Measurements from ENCODE around the gene HOPX.
"Not testable (repeated sequence)": the region's sequence is repeated elsewhere in the genome, so short reads cannot be mapped to it uniquely, and the experiment has no call there.

The HOPX gene

DNA sequence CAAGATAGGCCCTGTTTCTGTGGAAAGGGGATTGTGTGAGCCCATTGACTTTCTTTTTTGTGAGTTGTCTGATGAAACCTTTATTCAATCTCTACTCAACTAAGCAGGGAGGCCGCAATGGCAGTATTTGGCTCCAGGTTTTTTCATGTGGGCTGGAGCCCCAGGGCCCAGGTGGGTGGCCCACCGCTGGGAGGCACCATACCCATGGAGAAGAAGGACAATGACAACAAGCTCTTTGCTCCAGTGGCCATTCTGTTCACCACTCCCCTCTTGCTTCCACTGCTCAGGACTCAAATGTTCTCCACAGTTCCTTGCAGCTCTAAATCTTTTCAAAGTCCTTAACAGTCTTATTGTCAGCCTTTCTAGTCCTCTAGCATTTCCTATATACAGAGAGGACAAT is 54.1 kb downstream of the HOPX start:
- peak; percentile 8 for DNase-seq (ENCODE audit: low spot score)

DNA sequence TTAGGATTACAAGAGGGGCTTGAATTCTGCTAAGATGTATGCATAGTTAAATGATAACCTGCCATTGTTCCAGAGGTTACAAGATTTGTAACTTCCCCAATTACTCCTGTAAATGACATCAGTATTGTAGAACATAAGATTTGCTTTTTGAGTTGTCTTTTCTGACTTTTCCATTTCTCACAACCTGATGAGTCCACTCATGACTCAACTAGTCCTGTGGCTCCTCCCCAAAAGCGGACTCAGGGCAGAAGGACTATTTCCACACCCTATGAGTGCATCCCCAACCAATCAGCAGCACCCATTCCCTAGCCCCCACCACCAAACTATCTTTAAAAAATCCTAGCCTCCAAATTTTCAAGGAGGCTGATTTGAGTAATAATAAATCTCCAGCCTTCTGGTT is 54.7 kb downstream of the HOPX start:
- DNase-seq (ENCODE audit: low spot score), result no peak

GRCh38 chr4:56622176-56622575 is 58.9 kb downstream of the HOPX start:
- DNase-seq (ENCODE audit: low spot score), result no peak

DNA sequence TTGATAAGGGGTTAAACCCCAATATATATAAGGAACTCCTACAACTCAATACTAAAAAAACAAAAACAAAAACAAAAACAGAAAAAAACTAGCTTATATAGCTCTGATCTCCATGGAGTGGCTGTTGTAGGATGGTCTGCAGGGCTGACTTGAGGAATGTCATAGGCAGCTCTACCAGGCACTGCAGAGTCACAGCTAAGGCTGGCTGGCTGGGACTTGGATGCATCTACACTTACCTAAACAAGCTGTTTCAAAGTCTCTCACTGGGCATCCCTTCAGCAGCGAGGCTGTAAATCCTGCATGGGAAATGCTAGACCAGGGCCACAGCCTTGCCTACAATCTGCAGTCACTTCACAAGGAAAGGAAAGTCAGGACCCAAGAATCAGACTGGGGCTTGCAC is 61.3 kb downstream of the HOPX start:
- DNase-seq (ENCODE audit: low spot score), result no peak

- DNase-seq (ENCODE audit: low spot score), result no peak
Observed at GRCh38 chr4:56619160-56619559, 61.9 kb downstream of the HOPX start.

GRCh38 chr4:56618734-56619133 is 62.4 kb downstream of the HOPX start:
- no peak for DNase-seq (ENCODE audit: low spot score)

GRCh38 chr4:56613101-56613862 is 67.8 kb downstream of the HOPX start:
- no peak for DNase-seq (ENCODE audit: low spot score)

DNA sequence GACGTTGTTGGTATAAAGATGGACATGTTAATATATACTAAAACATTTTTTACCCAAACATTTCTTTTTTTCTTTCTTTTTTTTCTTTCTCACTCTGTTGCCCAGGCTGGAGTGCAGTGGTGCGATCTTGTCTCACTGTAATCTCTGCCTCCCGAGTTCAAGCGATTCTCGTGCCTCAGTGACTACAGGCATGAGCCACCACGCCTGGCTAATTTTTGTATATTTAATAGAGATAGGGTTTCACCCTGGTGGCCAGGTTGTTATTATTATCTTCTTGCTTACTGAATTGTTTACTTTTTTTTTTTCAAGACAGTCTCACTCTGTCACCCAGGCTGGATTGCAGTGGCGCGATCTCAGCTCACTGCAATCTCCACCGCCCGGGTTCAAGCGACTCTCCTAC is 68.8 kb downstream of the HOPX start:
- DNase-seq (ENCODE audit: low spot score), result no peak

GRCh38 chr4:56611501-56611900 is 69.6 kb downstream of the HOPX start:
- no peak for DNase-seq (ENCODE audit: low spot score)

GRCh38 chr4:56610170-56610569 is 70.9 kb downstream of the HOPX start:
- DNase-seq (ENCODE audit: low spot score), result not testable (repeated sequence)

DNA sequence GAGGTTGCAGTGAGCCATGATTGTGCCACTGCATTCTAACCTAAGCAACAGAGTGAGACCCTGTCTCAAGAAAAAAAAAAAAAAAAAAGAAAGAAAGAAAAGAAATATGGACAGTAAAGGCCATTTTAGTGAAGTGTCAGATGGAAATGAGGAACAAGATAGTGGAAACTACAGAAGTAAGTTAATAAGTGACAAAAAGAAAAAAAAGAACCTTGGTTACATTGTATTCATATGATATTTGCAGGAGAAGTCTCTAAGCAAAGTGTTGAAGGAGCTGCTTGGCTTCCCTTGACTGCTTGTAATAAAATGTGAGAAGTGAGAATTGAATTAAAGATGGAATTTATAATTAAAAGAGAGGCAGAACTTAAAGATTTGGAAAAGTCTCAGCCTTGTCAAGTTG is 73.2 kb downstream of the HOPX start:
- DNase-seq (ENCODE audit: low spot score), result no peak

- no peak for DNase-seq (ENCODE audit: low spot score)
Observed at GRCh38 chr4:56606385-56606784, 74.7 kb downstream of the HOPX start.

DNA sequence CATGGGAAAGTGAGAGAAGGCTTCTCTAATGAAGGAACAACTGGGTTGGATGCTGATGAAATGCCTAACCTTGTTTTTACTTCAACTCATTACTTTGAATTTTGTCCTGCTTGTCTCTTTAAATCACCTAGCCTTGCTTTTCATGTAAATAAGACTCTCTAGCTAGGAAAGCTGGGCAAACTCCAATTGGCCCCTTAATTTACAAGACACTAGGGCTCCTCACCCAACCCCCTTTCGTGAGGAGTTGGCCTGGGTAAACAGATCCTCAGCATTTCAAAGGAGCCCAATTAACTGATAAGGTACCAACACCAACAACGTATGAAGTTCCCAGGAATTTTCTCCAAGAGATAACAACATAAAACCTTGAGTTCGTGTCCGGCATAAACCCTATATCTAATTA is 75.6 kb downstream of the HOPX start:
- DNase-seq (ENCODE audit: low spot score), result not testable (repeated sequence)

DNA sequence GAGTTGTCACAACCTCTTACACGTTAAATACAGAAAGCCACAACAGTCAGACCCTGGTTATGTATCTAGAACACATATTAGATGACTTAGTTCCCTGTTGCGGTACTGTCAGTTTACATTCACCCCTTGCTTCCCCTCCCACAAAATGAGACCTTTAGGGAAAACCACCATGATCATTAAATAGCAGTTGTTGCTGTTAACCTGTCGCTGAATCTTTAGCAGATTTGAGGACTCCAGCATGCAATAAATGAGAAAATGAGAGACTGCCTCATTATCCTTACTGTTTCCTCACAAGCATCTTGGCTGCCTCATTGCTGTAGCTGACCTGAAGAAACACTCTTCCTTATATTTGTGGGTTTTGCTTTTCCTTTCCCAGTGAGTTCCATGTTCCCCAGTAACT is 77.8 kb downstream of the HOPX start:
- DNase-seq (ENCODE audit: low spot score), result no peak
